GM18502 (cell line): ENCODE measurements around the gene TTC23.

Source experiments
- ATAC-seq: cut with Tn5 transposase; IDR thresholded peaks from one replicate; pipeline ENCODE4 v1.9.1; 2021; ENCODE audit warnings: mild to moderate bottlenecking; ENCODE audit not compliant: unreplicated experiment, poor library complexity

The TTC23 gene

GRCh38 chr15:99143655-99144610, 105.4 kb downstream of the TTC23 start:
- no peak for ATAC-seq

DNA sequence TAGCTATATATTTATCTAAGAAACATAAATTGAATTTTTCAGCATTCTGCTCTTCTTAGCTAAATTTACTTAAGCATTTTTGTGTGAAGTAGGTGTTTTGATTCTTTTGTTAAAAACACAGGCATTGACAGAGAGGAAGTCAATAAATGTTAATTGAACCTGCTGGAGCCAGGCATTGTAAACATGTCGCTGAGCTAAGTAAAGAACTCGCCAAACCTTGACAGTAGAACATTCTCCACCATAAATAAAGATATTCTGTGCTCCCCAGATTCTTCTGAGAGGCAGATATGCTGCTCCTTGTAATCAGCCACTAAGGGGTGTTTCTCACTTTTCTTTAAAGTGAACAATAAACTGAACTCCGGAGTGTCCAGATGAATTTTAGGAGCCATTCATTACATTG, 106.1 kb downstream of the TTC23 start:
- no peak for ATAC-seq

GRCh38 chr15:99142562-99142961, 106.8 kb downstream of the TTC23 start:
- no peak for ATAC-seq

- ATAC-seq = no peak
Measured at GRCh38 chr15:99141943-99142342, 107.4 kb downstream of the TTC23 start.

DNA sequence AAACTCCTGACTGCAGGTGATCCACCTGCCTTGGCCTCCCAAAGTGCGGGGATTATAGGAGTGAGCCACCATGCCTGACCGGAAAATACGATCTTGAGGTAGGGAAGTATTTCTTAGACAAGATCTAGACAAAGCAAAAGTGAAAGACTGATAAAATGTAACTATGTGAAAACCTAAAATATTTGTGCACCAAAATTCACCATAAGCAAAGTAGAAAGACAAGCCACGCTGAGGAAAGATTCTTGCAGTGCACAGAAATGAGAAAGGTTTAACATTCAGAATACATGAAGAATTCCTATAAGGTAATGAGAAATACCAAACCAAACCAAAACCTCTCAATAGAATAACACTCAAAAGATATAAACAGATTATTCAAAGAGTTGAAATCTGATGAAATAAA, 108.8 kb downstream of the TTC23 start:
- ATAC-seq = no peak

- ATAC-seq = no peak
Measured at GRCh38 chr15:99139276-99139675, 110.1 kb downstream of the TTC23 start.

- ATAC-seq = no peak
Measured at GRCh38 chr15:99138491-99138982, 110.8 kb downstream of the TTC23 start.

GRCh38 chr15:99137877-99138276, 111.5 kb downstream of the TTC23 start:
- ATAC-seq = no peak

GRCh38 chr15:99137111-99137546, 112.3 kb downstream of the TTC23 start:
- no peak for ATAC-seq

DNA sequence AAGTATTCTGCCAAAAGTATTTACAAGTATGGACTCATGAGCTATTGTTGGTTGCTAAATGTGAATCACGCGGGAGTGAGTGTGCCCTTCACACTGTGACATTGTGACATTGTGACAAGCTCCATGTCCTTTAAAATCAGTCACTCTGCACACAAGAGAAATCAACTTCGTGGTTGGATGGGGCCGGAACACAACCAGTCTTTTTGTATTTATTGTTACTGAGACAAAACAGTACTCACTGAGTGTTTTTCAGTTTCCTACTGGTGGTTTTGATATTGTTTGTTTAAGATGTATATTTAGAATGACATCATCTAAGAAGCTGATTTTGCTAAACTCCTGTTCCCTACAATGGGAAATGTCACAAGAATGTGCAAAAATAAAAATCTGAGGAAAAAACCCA, 114.2 kb downstream of the TTC23 start:
- peak; percentile 89 for ATAC-seq

DNA sequence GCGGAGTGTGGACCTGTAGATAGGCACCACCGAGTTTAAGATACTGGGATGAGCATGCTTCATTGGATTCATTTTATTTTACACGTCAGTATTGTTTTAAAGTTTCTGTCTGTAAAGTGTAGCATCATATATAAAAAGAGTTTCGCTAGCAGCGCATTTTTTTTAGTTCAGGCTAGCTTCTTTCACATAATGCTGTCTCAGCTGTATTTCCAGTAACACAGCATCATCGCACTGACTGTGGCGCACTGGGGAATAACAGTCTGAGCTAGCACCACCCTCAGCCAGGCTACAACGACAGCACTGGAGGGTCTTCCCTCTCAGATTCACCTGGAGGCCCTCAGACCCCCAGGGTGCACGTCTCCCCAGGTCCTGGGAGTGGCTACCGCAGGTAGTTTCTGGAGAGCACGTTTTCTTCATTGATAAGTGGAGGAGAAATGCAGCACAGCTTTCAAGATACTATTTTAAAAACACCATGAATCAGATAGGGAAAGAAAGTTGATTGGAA, 115.0 kb downstream of the TTC23 start:
- ATAC-seq = no peak

GRCh38 chr15:99132634-99133287, 116.6 kb downstream of the TTC23 start:
- ATAC-seq = no peak

GRCh38 chr15:99132122-99132521, 117.3 kb downstream of the TTC23 start:
- ATAC-seq = no peak

GRCh38 chr15:99131441-99132023, 117.8 kb downstream of the TTC23 start:
- no peak for ATAC-seq

DNA sequence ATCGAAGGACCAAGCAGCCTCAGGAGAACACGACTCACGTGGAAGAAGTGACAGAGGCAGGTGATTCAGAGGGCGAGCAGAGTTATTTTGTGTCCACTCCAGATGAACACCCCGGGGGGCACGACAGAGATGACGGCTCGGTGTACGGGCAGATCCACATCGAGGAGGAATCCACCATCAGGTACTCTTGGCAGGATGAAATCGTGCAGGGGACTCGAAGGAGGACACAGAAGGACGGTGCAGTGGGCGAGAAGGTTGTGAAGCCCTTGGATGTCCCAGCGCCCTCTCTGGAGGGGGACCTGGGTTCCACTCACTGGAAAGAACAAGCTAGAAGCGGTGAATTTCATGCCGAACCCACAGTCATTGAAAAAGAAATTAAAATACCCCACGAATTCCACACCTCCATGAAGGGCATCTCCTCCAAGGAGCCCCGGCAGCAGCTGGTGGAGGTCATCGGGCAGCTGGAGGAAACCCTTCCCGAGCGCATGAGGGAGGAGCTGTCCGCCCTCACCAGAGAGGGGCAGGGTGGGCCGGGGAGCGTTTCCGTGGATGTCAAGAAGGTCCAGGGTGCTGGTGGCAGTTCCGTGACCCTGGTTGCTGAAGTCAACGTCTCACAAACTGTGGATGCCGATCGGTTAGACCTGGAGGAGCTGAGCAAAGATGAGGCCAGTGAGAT, 118.5 kb downstream of the TTC23 start:
- no peak for ATAC-seq

DNA sequence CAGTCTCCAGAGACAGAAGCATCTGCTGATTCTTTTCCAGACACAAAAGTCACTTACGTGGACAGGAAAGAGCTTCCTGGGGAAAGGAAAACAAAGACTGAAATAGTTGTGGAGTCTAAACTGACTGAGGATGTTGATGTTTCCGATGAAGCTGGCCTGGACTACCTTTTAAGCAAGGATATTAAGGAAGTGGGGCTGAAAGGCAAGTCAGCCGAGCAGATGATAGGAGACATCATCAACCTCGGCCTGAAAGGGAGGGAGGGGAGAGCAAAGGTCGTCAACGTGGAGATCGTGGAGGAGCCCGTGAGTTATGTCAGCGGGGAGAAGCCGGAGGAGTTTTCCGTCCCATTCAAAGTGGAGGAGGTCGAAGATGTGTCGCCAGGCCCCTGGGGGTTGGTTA, 119.1 kb downstream of the TTC23 start:
- no peak for ATAC-seq

DNA sequence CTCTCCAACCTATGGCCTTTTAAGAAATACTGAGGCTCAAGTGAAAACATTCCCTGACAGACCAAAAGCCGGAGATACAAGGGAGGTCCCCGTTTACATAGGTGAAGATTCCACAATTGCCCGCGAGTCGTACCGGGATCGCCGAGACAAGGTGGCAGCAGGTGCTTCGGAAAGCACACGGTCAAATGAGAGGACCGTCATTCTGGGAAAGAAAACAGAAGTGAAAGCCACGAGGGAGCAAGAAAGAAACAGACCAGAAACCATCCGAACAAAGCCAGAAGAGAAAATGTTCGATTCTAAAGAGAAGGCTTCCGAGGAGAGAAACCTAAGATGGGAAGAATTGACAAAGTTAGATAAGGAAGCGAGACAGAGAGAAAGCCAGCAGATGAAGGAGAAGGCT, 119.7 kb downstream of the TTC23 start:
- ATAC-seq = no peak

GRCh38 chr15:99128411-99128810, 121.0 kb downstream of the TTC23 start:
- no peak for ATAC-seq

DNA sequence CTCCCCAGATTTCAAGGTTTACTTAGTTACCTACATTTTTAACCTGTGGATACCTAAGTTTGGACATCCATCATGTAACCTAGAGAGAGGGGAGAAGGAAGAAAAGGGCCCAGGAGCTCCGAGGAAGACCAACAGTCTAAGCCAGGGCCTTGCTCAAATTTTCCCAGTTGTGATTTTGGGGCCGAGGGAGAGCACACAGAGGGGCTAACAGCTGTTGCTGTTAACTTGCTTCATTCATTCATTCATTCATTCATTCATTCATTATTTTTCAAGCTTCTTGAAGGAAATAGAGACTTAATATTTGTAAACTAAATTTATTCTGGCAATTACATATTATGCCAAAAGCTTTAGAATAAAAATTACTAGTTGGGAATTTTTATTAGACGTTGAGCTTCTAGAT, 121.6 kb downstream of the TTC23 start:
- no peak for ATAC-seq

DNA sequence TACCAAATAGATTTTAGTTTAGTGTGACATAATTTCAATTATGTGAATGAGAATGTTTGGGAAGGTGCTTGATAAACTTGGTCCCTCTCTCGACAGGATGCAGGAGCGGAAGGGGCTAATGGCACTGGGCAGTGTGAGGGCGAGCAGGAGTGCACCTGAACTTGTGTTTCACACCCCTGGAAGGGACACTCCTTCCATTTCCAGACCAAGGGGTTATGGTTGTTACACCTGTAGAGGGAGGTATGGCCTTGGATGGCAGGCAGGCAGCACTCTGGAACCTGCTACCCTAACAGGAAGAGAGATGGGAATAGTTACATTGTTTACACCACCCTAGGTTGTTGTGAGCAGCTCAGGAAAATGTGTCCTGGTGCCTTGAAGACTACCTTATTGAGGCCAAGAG, 122.5 kb downstream of the TTC23 start:
- no peak for ATAC-seq
